Endothelial cell of umbilical vein (primary cell): ENCODE results near the gene HSPA12A.

Source experiments
- EZH2 ChIP-seq: IDR thresholded peaks from 2 replicates; pipeline ENCODE4 v1.6.1; 2012; ENCODE audit warnings: borderline replicate concordance, low read depth, mild to moderate bottlenecking, moderate library complexity, low read length, inconsistent platforms; ENCODE audit not compliant: severe bottlenecking
- FOS ChIP-seq: IDR thresholded peaks from 2 replicates; pipeline ENCODE4 v1.6.1; 2011; ENCODE audit warnings: mild to moderate bottlenecking, low read length, moderate library complexity, borderline replicate concordance; ENCODE audit not compliant: insufficient read depth
- GATA2 ChIP-seq: IDR thresholded peaks from 2 replicates; pipeline ENCODE4 v1.7.0; 2011; ENCODE audit warnings: low read depth, mild to moderate bottlenecking, moderate library complexity, mixed read lengths, low read length; ENCODE audit not compliant: insufficient read length, insufficient read depth
- JUN ChIP-seq: IDR thresholded peaks from 2 replicates; pipeline ENCODE4 v1.6.1; 2011; ENCODE audit warnings: borderline replicate concordance, low read depth; ENCODE audit not compliant: insufficient read length, insufficient read depth
- MYC ChIP-seq: IDR thresholded peaks from one replicate; pipeline ENCODE4 v1.6.1; 2011; ENCODE audit warnings: mild to moderate bottlenecking, low read depth, low read length
- POLR2A ChIP-seq: IDR thresholded peaks from 2 replicates; pipeline ENCODE4 v1.6.1; 2012; ENCODE audit warnings: low read depth, mild to moderate bottlenecking, control low read depth, low read length
- POLR2AphosphoS5 ChIP-seq: IDR thresholded peaks from 2 replicates; pipeline ENCODE4 v1.6.1; 2012; ENCODE audit warnings: low read depth, mild to moderate bottlenecking, control low read depth, low read length, moderate library complexity; ENCODE audit not compliant: insufficient read depth
- TF ChIP-seq, protein P1 (sequence below), 2 donors: IDR thresholded peaks; 1 replicate in 1 of 2; 2 replicates in 1 of 2; pipeline ENCODE4 v1.5.1; 2011; ENCODE audit warnings: low read length in 2 of 2, mild to moderate bottlenecking in 2 of 2, moderate library complexity in 2 of 2, control low read depth in 1 of 2, inconsistent platforms in 1 of 2, low read depth in 1 of 2; ENCODE audit not compliant: insufficient read depth in 1 of 2; ENCODE audit errors: extremely low read depth in 1 of 2
- TF ChIP-seq, protein P2 (sequence below): IDR thresholded peaks from 2 replicates; pipeline ENCODE4 v1.6.1; 2011; ENCODE audit not compliant: insufficient read depth, insufficient read length

DNA sequence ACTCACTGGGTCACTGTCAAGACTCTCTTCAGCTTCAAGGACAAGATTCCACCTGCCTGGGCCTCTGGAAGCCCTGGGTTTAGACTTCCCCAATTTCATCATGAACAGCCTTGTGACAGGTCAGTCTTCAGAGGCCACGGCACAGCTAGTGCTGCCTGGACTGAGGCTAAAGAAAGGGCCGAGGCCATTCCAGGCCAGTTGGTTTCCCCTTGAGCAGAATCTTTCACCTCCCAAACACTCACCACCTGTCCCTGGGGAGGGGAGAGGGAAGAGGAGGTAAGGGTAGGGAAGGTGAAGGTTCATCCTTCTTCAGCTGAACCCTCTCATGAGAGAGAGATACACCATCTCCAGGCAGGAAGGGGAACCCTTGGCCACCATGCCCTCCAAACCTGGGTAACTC lies 24.3 kb downstream of the HSPA12A start:
- TF ChIP-seq, protein P1, sequence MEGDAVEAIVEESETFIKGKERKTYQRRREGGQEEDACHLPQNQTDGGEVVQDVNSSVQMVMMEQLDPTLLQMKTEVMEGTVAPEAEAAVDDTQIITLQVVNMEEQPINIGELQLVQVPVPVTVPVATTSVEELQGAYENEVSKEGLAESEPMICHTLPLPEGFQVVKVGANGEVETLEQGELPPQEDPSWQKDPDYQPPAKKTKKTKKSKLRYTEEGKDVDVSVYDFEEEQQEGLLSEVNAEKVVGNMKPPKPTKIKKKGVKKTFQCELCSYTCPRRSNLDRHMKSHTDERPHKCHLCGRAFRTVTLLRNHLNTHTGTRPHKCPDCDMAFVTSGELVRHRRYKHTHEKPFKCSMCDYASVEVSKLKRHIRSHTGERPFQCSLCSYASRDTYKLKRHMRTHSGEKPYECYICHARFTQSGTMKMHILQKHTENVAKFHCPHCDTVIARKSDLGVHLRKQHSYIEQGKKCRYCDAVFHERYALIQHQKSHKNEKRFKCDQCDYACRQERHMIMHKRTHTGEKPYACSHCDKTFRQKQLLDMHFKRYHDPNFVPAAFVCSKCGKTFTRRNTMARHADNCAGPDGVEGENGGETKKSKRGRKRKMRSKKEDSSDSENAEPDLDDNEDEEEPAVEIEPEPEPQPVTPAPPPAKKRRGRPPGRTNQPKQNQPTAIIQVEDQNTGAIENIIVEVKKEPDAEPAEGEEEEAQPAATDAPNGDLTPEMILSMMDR (IDR thresholded peaks at IDR 0.05; ENCODE audit: extremely low read depth in 1 of 2, insufficient read depth in 1 of 2, low read depth in 1 of 2, low read length in 2 of 2): no peak
- TF ChIP-seq POLR2AphosphoS5 (no peak), EZH2 (no peak), POLR2A (no peak), MYC (no peak), GATA2 (no peak), FOS (no peak), JUN (no peak)
- TF ChIP-seq, protein P2, sequence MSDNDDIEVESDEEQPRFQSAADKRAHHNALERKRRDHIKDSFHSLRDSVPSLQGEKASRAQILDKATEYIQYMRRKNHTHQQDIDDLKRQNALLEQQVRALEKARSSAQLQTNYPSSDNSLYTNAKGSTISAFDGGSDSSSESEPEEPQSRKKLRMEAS: no peak
